M059J (cell line): Measurements from ENCODE around the gene HSD17B3. TPM values are rescaled to one million over a fixed set of nuclear protein-coding genes. Genes with fewer than 3 reads are reported as not detected.
"Not testable (repeated sequence)": the region's sequence is repeated elsewhere in the genome, so short reads cannot be mapped to it uniquely, and the experiment has no call there.

Source experiments
- DNase-seq: peaks from one replicate; pipeline ENCODE4 v3.0.0-alpha.2; 2012; ENCODE audit warnings: low read depth
- total RNA-seq: library from RNA; depleted of rRNA; stranded (reverse); fragments of >200 nt; shearing (Covaris generic); gene quantifications from 2 replicates; pipeline ENCODE4 v1.2.3, GENCODE V29; 2014

HSD17B3 gene
- total RNA-seq, 1 experiment from 2014 or later, result 1.9 TPM

DNA sequence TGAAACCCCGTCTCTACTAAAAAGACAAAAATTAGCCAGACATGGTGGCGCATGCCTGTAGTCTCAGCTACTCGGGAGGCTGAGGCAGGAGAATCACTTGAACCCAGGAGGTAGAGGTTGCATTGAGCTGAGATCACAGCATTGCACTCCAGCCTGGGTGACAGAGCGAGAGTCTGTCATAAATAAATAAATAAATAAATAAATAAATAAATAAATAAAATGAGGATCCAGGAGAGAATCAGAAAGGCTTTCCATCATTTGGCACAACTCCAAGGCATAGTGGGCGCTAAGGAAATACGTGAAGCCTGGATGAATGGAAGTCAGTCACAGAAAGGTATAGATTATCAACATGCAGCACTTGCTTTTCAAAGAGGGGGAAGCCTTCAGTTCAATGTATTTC, 65.6 kb downstream of the HSD17B3 start:
- DNase-seq, result not testable (repeated sequence)

DNA sequence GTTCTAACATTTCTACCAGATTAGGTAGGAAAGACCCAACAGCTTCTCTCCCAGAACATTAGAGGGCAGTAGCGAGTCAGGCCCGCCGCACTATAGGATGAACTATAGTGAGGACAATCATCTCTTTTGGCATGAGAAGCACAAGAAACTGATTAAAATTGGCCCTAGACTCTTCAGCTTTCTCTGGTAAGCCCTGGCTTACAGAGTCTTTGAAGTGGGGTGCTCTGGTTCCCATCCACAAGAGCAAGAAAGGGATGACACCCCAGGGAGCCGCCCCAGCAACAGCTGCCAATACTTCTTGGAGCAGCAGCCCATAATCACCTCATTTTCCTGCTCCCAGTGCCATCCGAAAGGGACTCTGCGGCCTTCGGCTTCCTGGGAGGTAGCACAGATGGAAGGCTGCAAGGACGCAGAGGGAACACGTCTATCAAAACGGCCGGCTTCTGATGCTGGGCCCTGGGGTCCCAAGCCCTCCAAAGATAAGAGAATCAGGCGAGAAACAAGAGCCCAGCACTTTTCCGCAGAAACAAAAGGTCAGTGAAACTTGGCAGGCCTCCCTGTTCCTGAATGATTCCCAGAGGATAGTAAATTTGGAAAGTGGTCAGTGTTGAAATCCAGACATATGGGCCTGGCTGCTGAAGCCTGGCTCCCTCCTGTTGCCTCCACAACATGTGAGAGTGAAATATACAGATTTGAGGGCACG, 69.3 kb downstream of the HSD17B3 start:
- peak; percentile 64 for DNase-seq

DNA sequence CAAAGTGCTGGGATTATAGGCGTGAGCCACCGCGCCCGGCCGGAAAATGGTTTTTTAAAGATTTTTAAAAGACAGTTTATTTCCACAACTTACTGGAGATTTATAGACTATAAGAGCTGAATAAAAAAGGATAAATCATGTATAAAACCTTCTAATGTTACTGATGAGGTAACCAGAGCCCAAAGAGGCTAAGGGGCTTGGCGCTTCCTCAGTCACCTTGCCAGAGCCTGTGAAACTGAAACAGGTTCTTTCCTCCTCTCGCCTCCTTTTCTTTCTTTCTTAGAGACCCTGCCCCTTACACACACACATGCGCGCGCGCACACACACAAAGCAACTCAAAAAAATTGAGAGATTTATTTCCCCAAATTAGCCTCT, 69.8 kb downstream of the HSD17B3 start:
- no peak for DNase-seq

DNA sequence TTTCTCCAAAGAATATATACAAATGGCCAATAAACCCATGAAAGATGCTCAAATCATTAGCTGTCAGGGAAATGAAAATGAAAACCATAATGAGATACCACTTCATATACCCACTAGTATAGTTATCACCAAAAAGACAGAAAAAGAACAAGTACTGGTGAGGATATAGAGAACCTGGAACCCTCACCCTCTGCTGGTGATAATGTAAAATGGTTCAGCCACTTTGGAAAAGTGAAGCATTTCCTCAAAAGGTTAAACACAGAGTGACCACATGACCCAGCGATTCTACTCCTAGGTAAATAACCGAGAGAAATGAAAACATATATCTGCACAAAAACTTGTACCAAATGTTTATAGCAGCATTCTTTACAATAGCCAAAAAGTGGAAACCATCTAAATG, 72.0 kb downstream of the HSD17B3 start:
- no peak for DNase-seq

DNA sequence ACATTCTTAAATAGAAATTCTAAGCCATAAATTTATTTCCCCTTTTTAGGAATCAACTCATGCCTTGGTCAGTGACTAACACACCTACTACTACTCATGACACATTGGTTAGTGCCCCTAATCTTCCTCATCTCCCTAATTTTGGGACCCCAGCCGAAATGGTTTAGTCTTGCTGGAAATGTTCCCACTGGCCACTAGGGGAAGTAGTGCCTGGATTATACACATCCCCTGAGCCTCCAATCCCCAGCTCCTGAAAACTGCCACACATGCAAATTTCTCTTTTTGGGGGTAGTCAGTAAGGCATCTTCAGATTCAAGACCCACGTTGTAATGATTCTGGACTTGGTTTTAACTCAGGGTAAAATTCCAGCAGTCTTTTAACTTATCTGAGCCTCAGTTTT, 79.8 kb downstream of the HSD17B3 start:
- DNase-seq, result peak; percentile 20

DNA sequence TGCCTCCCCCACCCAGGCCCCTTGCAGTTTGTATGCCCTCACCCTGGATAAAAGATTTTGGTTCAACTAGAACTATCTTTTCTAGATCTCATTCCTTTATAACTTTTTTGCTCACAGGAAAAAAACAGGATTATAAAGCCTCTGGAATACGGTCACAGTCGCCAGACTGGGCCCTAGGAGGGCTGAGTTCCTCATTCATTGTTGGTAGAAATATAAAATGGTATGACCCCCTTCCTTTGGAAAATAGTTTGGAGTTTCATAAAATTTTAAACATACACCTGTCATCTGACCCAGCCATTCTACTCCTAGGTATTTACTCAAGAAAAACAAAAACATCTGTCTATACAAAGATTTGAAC, 82.1 kb downstream of the HSD17B3 start:
- DNase-seq, result no peak

DNA sequence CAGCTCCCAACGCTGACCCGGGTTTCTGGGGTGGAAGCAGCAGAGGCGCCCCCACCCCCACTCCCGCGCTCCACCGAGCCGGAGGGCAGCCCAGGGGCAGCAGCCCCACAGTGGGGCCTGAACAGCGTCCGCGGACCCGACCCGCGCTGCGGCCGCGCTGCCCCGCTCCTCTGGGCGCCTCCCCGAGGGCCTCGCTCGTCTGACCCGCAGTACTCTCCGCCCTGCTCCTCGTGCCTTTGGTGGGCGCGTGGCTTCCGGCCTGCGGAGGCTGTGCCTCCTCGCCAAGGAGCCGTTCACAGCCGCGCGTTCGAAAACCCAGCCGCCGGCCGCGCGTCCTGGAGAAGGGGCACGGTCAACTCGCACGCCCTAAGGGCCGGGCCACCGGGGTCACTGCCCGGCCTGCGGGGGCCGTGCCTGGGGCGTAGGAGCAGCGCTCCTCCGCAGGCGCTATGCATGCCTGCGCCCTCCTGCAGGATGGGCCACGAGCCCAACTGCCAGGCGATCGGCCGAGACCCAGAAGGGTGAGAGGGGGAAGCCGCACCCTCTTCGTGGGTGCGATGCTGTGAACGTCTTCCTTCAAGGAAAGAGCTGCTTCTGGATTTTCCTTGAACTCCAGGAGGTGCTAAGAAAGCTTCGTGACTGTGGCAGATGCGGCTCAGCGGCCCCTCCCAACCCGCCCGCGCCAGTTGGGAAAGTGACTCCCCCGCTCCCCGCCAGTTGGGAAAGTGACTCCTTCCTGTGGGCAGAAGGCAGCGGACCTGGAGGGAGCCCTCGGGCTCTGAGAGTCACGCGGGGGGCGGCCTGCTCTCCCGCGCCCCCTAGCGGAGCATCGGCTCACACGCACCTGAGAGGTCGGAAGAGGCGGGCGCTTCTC, 82.7 kb downstream of the HSD17B3 start:
- DNase-seq, result no peak

DNA sequence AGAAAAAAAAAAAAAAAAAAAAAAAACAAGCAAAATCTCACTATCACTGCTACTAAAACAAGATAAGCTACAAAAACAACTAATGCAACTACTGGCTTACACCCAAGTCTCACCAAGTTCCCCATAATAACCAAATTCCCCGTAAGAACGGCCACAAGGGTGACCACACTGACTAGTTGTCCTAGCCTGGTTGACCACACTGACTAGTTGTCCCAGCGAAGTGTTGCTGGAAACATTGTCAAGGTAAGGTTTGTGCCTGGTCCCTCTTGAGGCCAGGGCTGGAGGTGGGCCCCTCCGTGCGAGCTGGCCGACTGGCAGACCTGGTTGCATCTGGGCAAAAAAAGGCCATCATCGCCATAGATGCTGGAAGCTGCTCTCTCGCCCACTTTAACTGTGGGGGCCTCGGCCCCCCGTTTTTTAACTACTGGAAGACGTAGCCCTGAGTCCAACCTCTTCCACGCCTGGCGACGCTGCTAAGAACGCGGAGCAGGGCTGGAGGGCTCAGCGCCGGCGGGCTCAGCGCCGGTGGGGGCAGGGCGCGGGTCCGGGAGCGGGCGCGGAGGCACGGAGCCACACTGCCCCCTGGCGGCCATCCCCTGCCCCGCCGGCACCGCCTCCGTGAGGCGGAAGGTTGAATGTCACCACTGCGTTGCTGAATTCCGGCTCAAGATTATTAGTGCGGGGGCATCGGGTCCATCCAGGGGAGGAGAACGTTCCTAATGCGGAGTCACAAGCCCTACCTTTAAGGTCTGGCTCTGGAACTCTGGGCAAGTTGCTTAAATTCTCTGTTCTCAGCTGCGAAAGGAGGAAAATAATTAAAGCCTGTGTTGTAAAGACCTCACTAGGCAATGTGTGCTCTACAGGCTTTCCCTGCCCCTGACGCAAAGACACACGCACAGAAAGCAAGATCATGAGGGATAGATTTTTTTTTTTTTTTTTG, 84.0 kb downstream of the HSD17B3 start:
- peak; percentile 55 for DNase-seq

DNA sequence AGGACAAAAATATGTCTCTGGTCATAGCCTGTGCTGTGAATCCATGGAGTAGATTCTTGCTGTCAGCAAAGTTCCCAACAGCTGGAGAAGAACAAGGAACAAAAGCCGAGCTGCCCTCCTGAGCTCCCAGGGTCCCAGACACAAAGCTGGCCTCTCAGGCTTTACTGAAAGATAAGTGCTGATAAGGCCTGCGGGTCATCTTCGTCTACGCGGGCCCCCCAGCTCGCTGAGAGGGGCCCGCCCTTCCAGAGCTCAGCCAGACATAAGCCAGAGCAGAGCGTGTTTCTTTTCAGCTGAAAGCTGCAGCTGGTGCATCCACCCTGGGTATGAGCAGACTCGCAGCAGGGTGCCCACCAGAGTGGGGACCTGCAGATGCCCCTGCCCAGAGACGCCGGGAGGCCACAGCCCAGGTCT, 84.7 kb downstream of the HSD17B3 start:
- no peak for DNase-seq

DNA sequence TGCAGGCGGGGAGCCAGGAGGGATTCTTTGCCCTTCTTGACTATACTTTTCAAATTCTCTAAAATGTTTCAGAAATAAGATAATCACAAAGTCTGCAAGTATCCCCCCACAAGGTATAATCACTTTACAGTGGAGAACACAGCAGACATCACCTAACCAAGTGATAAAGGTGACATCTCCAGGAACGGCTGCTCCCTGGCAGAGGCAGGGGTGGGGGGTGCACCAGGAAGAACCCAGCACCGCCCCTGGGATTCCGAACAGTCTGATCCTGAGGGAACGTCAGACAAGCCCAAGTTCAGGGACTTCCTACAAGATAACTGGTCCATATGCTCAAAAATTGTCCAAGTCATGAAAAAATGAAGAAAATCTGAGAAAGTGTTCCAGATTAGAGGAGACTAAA, 85.4 kb downstream of the HSD17B3 start:
- DNase-seq, result no peak

DNA sequence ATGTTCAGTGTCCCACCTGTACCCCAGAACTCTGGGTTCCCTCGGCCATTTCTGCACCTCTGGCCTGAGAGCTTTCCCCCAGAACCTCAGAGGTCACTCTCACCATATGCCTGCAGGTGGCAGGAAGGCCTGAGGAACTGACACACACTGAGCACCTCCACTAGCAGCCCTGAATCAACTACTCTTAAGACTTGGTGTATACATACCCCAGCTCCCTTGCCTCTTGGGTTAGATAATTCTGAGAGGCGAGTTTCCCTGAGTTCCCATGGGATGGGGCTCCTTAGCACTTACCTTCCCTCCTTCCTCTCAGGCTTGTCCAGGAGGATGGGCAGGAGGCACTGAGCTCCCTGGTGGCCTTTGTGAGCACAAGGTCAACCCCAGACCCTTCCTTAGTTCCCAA, 86.1 kb downstream of the HSD17B3 start:
- no peak for DNase-seq

DNA sequence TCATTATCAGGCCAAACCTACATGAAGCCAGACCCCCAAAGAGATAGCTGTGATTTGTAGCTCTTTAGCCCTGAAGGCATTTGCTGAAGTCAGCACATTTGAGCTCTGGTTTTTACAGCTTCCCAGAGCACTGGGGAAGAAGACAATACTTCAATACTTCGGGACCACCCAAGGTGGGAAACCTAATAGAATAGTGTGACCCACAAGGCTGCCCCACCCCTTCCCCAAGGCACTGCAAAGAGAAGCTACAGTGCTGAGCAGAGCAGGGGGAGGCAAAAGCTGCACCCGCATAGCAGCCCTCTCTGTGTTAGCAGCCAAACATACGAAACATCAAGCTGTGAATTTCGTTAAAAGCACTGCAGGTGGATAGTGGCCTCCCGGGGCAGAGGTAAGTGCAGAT, 87.3 kb downstream of the HSD17B3 start:
- no peak for DNase-seq

DNA sequence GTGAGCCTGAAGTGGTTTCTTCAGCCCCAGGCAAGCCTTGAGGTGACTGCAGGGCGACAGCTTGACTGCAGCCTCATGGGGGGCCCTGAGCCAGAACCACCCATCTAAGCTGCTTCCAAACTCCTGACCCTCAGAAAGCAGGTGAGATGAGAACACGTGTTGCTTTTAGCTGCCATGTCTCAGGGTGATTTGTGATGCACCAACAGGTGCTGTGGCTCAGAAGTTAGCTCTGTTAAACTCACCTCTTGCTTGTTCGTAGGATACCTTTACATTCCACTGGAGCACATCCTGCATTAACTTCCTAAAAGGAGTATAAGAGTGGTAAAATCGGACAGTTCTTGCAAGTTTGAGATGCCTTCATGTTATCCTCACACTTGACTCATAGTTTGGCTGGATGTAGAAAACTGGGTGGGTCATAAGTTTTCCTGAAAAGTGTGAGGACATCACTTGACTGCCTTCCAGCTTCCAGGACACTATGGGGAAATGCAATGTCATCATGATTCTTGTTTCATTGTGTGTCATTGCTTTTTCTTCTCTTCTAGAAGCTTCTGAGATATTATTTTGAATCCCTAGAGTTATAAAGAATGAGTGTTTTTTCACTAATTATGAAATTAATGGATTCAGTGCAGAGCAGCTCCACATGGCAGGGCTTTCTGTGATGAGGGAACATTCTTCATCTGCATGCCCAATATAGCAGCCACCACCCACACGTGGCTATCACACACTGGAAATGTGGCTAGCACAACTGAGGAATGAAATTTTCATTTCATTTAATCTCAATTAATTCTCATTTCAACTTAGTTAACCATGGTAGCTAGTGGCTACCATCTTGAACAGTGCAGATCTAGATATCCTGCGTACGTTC, 92.3 kb downstream of the HSD17B3 start:
- DNase-seq, result peak; percentile 9

DNA sequence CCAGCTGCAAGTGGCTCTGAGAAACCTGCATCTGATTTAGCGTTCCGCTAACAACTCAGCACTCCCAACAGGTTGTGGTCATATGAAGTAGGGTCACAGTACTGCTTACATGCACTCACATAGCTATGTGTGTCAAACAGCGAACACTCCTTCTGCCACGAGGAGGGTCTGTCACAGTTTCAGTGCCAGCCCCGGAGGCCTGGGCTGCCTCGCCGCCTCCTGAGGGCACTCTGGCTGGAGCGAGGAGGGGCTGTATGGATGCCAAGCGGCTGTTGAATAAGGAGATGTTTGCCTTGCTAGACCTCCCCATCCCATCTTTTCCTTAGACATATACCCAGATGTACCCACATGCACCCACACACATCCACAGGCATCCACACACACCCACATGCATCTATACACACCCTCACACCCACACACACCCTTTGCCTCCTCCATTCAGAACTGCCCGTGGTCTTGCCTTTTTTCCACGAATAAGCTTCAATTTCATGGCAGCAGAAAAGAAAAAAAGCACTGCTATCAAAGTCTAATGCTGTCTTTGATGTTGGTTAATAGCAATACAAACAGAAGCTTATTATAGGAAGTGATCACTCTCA, 95.7 kb downstream of the HSD17B3 start:
- no peak for DNase-seq

DNA sequence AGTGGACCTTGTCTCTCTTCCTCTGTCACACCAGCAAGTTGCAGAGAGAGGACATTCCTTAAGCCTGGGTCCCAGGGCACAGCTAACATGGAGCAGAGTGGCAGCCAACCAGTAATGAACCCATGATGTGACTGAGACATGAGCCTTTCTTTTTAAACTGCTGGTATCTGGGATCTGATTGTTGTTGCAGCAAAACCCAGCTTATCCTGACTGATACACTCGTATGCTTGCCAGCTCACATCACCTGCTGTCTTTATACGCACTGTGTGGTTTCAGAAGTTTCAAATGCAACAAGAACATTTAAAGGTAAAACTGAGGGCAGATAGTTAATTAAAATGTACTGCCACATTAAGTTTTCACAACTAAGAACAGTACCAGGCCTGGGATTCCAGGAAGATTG, 97.1 kb downstream of the HSD17B3 start:
- no peak for DNase-seq

DNA sequence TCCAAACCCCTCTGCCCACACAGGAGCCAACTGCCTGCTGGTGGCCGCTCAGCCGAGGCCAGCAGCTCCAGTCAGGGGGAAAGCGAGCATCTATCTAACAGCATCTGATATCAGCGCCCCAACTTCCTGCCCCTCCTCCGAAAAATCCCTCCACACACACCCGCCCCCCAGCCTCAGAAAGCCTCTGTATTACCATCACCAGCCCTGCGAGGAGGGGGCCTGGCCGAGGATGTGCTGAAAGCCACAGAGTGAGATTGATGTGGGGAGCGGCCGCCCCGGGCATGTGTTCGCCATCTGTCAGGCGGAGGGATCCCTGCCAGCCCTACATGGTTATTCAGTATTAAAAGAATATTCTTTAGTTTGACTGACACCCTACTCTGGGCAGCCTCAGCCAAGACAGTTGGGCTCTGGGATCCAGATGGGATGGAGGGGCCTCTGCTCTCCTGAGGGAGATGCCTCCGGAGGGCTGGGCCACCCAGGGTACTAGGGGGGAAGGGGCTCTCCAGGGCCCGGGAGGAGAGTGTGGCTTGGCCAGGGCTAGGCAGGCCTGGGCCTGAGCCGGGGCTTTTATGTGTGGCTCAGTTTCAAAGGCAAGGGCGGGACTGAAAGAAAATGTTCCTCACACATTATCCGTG, 98.0 kb downstream of the HSD17B3 start:
- no peak for DNase-seq

DNA sequence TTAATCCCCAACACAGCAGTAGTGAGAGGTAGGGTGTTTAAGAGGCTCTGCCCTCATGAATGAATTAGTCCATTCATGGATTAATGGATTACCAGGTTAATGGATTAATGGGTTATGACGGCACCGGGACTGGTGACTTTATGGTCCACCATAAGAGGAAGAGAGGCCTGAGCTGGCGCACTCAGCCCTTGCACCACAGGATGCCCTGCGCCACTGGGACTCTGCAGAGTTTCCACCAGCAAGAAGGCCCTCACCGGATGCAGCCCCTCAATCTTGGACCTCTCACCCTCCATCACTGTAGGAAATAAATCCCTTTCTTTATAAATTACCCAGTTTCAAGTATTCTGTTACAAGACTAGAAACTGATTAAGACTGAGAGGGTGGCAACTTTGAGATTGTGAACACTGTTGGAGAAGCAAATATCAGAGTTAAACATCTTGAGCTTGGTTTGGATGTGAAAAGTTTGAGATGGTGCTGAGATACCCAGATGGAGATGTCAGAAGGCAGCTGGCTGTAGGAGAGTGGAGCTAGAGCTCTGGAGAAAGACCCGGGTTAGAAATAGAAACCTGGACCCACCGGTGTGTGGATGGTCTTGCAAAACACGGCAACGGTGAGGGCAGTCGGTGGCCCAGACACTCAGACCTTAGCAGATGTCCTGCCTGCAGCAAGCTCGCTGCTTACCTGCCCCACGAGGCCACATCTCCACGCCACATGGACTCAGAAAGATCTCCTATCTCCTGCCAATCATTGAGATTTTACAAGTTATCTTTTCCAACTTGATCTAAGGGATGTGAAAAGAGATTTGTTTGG, 98.8 kb downstream of the HSD17B3 start:
- DNase-seq, result no peak

DNA sequence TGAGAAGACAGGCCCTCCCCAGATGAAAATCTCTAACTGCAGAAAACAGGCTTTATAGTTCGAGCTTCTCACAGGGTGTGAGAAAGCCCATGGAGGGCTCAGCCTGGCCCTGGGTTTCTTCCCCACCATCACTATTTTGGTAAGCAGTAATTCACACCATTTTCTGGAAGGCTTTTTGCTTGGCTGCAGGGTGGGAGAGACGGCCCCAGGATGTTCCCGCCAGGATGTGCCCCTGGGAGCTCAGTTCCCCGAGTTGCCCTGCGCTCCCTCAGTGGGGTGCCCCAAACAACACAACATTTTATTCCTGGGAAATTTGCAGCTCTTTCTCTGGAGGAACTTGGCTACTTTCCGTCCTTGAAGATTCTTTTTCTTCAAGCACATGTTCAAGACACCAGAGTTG, 100.8 kb downstream of the HSD17B3 start:
- no peak for DNase-seq

DNA sequence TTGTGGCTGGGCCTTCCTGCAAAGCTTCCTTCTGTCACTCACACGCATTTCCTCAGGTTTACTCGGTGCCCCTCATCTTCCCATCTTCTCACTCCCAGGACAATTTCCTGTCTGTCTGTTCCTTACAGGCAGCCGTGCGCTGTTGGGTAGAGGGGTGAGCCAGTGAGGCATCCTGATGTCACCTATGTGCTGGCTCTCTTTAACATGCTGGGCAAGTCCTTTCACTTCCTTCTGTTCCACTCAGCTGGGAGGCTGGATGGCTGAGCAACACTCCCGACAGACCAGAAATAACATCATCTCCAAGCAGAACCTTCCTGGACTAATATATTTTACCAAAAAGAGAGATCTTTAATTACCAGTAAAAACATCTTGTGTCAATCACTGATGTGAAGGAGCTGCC, 103.0 kb downstream of the HSD17B3 start:
- DNase-seq, result no peak

DNA sequence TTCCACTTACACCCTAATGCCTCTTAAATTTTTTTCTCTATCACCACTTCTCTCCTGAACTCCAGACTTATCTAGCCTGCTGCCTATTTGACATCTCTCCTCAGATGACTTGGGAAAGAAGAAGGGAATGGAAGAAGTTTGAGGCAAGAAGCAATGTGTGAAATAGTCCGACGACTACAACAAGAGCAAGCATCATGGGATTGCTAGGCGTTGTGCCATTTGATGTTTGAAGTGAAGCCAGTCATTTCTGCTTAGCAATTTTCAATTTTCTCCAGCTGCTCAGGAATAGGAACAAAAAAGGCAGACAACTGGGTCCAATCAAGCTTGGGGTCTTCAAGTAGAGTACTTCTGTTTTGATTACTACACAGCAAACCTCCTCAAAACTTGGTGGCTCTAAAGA, 106.4 kb downstream of the HSD17B3 start:
- DNase-seq, result no peak
